GM12878 (cell line): ENCODE data around the gene INVS. TPM values are rescaled to one million over a fixed set of nuclear protein-coding genes. Genes with fewer than 3 reads are reported as not detected.

Source experiments
- ATAC-seq: fragments of 200-7000 bp; cut with Tn5 transposase; 3 replicates; pipeline ENCODE4 v1.9.1; 2020; ENCODE audit warnings: mild to moderate bottlenecking, moderate library complexity
- BruUV-seq: library from RNA; stranded (reverse); fragments of 400-500 nt; replicated peaks from 2 replicates; lab custom pipeline; 2021; lab: Mats Ljungman, UMichigan
- CTCF ChIA-PET: fragments of 300-600 bp; sonication (Branson Sonifier 250); formaldehyde crosslinking; extraction: SDS; loops from one replicate; lab custom pipeline; 2021; ENCODE audit warnings: inconsistent platforms; lab: Yijun Ruan, JAX
- POLR2A ChIA-PET: fragments of 350-600 bp; formaldehyde crosslinking; extraction: SDS; loops from one replicate; lab custom pipeline; 2021; ENCODE audit warnings: inconsistent platforms; lab: Charles Lee
- RAD21 ChIA-PET: fragments of 300-600 bp; sonication (Branson Sonifier 250); formaldehyde crosslinking; loops from one replicate; lab custom pipeline; 2023; ENCODE audit warnings: antibody characterized with exemption; ENCODE audit not compliant: unreplicated experiment; lab: Charles Lee
- SMC1A ChIA-PET: fragments of 300-600 bp; sonication (Branson Sonifier 250); formaldehyde crosslinking; loops from one replicate; lab custom pipeline; 2023; ENCODE audit not compliant: unreplicated experiment, uncharacterized antibody; lab: Charles Lee
- DNase-seq: peaks from one replicate; pipeline ENCODE4 v3.0.0-alpha.2; 2011; ENCODE audit warnings: low read depth, low spot score
- FAIRE-seq: peaks from 3 replicates; lab custom pipeline; 2011; peaks lifted over from hg19 to GRCh38; lab: Jason Lieb, UNC
- H2AFZ ChIP-seq: 2 replicates; pipeline ENCODE4 v1.6.0; 2011; ENCODE audit warnings: low read depth, low read length, control low read depth; ENCODE audit not compliant: control insufficient read depth
- H3K27ac ChIP-seq: 2 replicates; pipeline ENCODE4 v1.5.1; 2011; ENCODE audit warnings: control low read depth; ENCODE audit not compliant: control insufficient read depth, insufficient read depth
- H3K27me3 ChIP-seq, 2 experiments: replicated peaks in 1 of 2; 2 replicates each; pipeline versions ENCODE4 v1.6.0 to v1.6.1; 2011; ENCODE audit warnings: low read length in 1 of 2; ENCODE audit not compliant: control insufficient read depth in 2 of 2, insufficient read depth in 2 of 2
- H3K36me3 ChIP-seq, 2 experiments: 2 replicates each; pipeline ENCODE4 v1.5.1; 2011; ENCODE audit warnings: low read length in 1 of 2; ENCODE audit not compliant: control insufficient read depth in 2 of 2, insufficient read depth in 2 of 2
- H3K4me1 ChIP-seq: 2 replicates; pipeline ENCODE4 v1.6.1; 2011; ENCODE audit warnings: mild to moderate bottlenecking, low read length, moderate library complexity, mixed read lengths; ENCODE audit not compliant: control insufficient read depth, insufficient read depth
- H3K4me2 ChIP-seq: 2 replicates; pipeline ENCODE4 v1.6.0; 2011; ENCODE audit warnings: control low read depth; ENCODE audit not compliant: control insufficient read depth, insufficient read depth
- H3K4me3 ChIP-seq: fragments of 200-600 bp; sonication (generic); 2 replicates; pipeline ENCODE4 v1.5.1; 2016
- H3K79me2 ChIP-seq: 2 replicates; pipeline ENCODE4 v1.6.0; 2011; ENCODE audit warnings: low read length; ENCODE audit not compliant: control insufficient read depth, insufficient read depth
- H3K9ac ChIP-seq: 2 replicates; pipeline ENCODE4 v1.8.0; 2011; ENCODE audit warnings: low read length, control low read depth, mixed read lengths; ENCODE audit not compliant: control insufficient read depth, insufficient read depth
- H3K9me3 ChIP-seq: replicated peaks from 3 replicates; pipeline ENCODE4 v1.5.1; 2011; ENCODE audit warnings: mild to moderate bottlenecking, low read length; ENCODE audit not compliant: control insufficient read depth, insufficient read depth
- H4K20me1 ChIP-seq: 2 replicates; pipeline ENCODE4 v1.6.0; 2011; ENCODE audit not compliant: control insufficient read depth, insufficient read depth
- CREB1 ChIP-seq: IDR thresholded peaks from 2 replicates; pipeline ENCODE4 v1.6.1; 2012; ENCODE audit warnings: low read depth, mild to moderate bottlenecking, inconsistent platforms
- CREM ChIP-seq: IDR thresholded peaks from 2 replicates; pipeline ENCODE4 v1.6.1; 2014; ENCODE audit warnings: antibody characterized with exemption, low read depth
- E2F4 ChIP-seq: IDR thresholded peaks from 2 replicates; pipeline ENCODE4 v1.6.1; 2012; ENCODE audit warnings: low read depth, low read length, improper control_type of control experiment
- FOXK2 ChIP-seq: fragments of 450-650 bp; IDR thresholded peaks from 2 replicates; pipeline ENCODE4 v1.6.1; 2017; ENCODE audit warnings: mild to moderate bottlenecking, moderate library complexity
- GATAD2B ChIP-seq: fragments of 450-650 bp; conservative IDR thresholded peaks from 2 replicates; pipeline ENCODE4 v1.6.1; 2017; ENCODE audit warnings: low read depth, mild to moderate bottlenecking, moderate library complexity
- HDGF ChIP-seq: fragments of 450-650 bp; IDR thresholded peaks from 2 replicates; pipeline ENCODE4 v1.6.1; 2016; ENCODE audit warnings: antibody characterized with exemption
- KAT2A ChIP-seq: conservative IDR thresholded peaks from 2 replicates; pipeline ENCODE4 v1.6.1; 2011; ENCODE audit warnings: low read depth, low read length; ENCODE audit not compliant: control insufficient read depth
- MXI1 ChIP-seq: fragments of 150-350 bp; IDR thresholded peaks from 2 replicates; pipeline ENCODE4 v1.6.1; 2011; ENCODE audit warnings: low read depth, mild to moderate bottlenecking, inconsistent platforms, low read length, improper control_type of control experiment
- NFXL1 ChIP-seq: fragments of 450-650 bp; IDR thresholded peaks from 2 replicates; pipeline ENCODE4 v1.6.1; 2017; ENCODE audit warnings: antibody characterized with exemption, mild to moderate bottlenecking, borderline replicate concordance
- NKRF ChIP-seq: fragments of 450-650 bp; conservative IDR thresholded peaks from 2 replicates; pipeline ENCODE4 v1.6.1; 2017; ENCODE audit warnings: mild to moderate bottlenecking, moderate library complexity
- PAX8 ChIP-seq: fragments of 450-650 bp; IDR thresholded peaks from 2 replicates; pipeline ENCODE4 v1.6.1; 2017; ENCODE audit warnings: mild to moderate bottlenecking, moderate library complexity
- RAD21 ChIP-seq: IDR thresholded peaks from 2 replicates; pipeline ENCODE4 v1.6.1; 2011; ENCODE audit warnings: mild to moderate bottlenecking, low read depth, low read length, moderate library complexity; ENCODE audit not compliant: insufficient read depth
- RAD51 ChIP-seq: fragments of 450-650 bp; IDR thresholded peaks from 2 replicates; pipeline ENCODE4 v1.6.1; 2016; ENCODE audit warnings: moderate library complexity, mild to moderate bottlenecking, inconsistent platforms
- SRF ChIP-seq, 2 experiments: IDR thresholded peaks; 2 replicates each; pipeline ENCODE4 v1.6.1; 2011; ENCODE audit warnings: low read depth in 2 of 2, low read length in 2 of 2, mild to moderate bottlenecking in 1 of 2, moderate library complexity in 1 of 2
- TCF7 ChIP-seq: IDR thresholded peaks from 2 replicates; pipeline ENCODE4 v1.6.1; 2014; ENCODE audit warnings: antibody characterized with exemption, borderline replicate concordance
- YY1 ChIP-seq: IDR thresholded peaks from 2 replicates; pipeline ENCODE4 v1.6.1; 2011; ENCODE audit warnings: low read depth, mild to moderate bottlenecking, low read length
- ZNF207 ChIP-seq: fragments of 450-650 bp; IDR thresholded peaks from 2 replicates; pipeline ENCODE4 v1.6.1; 2014; ENCODE audit warnings: antibody characterized with exemption, mild to moderate bottlenecking, borderline replicate concordance
- WGBS: methylation state at CpG from one replicate; pipeline ENCODE4 v1.1.6; 2016; ENCODE audit warnings: low lambda C conversion rate; ENCODE audit not compliant: insufficient replicate concordance, insufficient coverage; ENCODE audit errors: missing lambda C conversion rate; 5-methylcytosine and 5-hydroxymethylcytosine counted together
- in situ Hi-C: fragments of 300-500 bp; cut with MboI; formaldehyde crosslinking; loops from 9 replicates; pipeline ENCODE4 v1.14.3; 2018; ENCODE audit warnings: mixed read lengths
- intact Hi-C: fragments of 100-400 bp; cut with micrococcal nuclease; formaldehyde crosslinking; loops from one replicate; pipeline ENCODE4 v1.14.2; 2022; ENCODE audit not compliant: unreplicated experiment
- polyA plus RNA-seq, 11 experiments: library from polyadenylated mRNA; depleted of rRNA in 4 of 11; unstranded in 6 of 11; stranded (reverse) in 5 of 11; fragments of >200 nt; fragmentation: Nextera tagmentation in 4 of 11; fragmentation: Illumina TruSeq in 1 of 11; extraction: Ambion mirVana in 4 of 11; extraction: Trizol in 1 of 11; gene quantifications; 1 replicate in 1 of 11; 2 replicates in 10 of 11; pipeline versions ENCODE4 v1.2.1 to v1.2.3, GENCODE V29; 2011 to 2016; ENCODE audit warnings: inconsistent platforms in 2 of 11, missing spikeins in 2 of 11, low read depth in 1 of 11
- total RNA-seq, 4 experiments: library from RNA; depleted of rRNA in 3 of 4; stranded (reverse); fragments of >200 nt in 3 of 4; fragmentation: Illumina TruSeq in 1 of 4; extraction: Trizol in 1 of 4; gene quantifications; 2 replicates each; pipeline versions ENCODE4 v1.2.1 to v1.2.3, GENCODE V29; 2013 to 2021

INVS gene
- total and polyA plus RNA-seq, 10 of the 15 experiments (the other 5 are each of a cell fraction or from before 2014, with no cell fraction given), result 0.93 to 20.8 (median 13.2) TPM

GRCh38 chr9:100307080-100307479, 208.0 kb downstream of the INVS start:
- ChIA-PET RAD21 (no interaction called here), SMC1A (no interaction called here), CTCF (no interaction called here), POLR2A (no interaction called here)
- no peak overlapping the region for H2AFZ ChIP-seq
- no peak overlapping the region for H3K9ac ChIP-seq
- no peaks in the 10 kb centered on the region; the same call in 1 of the 2 replicates for H3K79me2 ChIP-seq
- peaks cover 2% of the 10 kb centered on the region; the same call in 1 of the 3 replicates for H3K9me3 ChIP-seq
- DNase-seq, result no peak
- ATAC-seq, result no peak
- H3K27ac ChIP-seq, result no peak overlapping the region
- H3K4me2 ChIP-seq, result no peak overlapping the region
- TF ChIP-seq PAX8 (no peak), MXI1 (no peak), RAD21 (no peak), KAT2A (no peak), FOXK2 (no peak), ZNF207 (no peak), HDGF (no peak), CREB1 (no peak)
- in situ Hi-C loops (no loop called here), intact Hi-C loops (no loop called here)
- no peaks in the 10 kb centered on the region for H3K27me3 ChIP-seq
- H3K4me3 ChIP-seq, result no peak overlapping the region
- 100% methylated on average over 2 of the region's 2 CpGs for WGBS
- H4K20me1 ChIP-seq, result no peaks in the 10 kb centered on the region
- no TSS peak for BruUV-seq
- no peaks in the 10 kb centered on the region for H3K4me1 ChIP-seq
- peaks cover 2 to 33% of the 10 kb centered on the region in 2 experiments for H3K36me3 ChIP-seq
- FAIRE-seq, result no peak

- ChIA-PET POLR2A (no interaction called here), RAD21 (no interaction called here), CTCF (no interaction called here), SMC1A (no interaction called here)
- DNase-seq (no peak), FAIRE-seq (no peak), ATAC-seq (no peak)
- H3K9me3 ChIP-seq, result peaks cover 2% of the 10 kb centered on the region; the same call in 1 of the 3 replicates
- in situ Hi-C loops (no loop called here), intact Hi-C loops (no loop called here)
- H3K79me2 ChIP-seq, result no peaks in the 10 kb centered on the region; the same call in 1 of the 2 replicates
- no TSS peak for BruUV-seq
- H3K4me1 ChIP-seq, result no peaks in the 10 kb centered on the region
- H2AFZ ChIP-seq, result no peak overlapping the region
- H3K27ac ChIP-seq, result no peak overlapping the region
- H3K4me2 ChIP-seq, result no peak overlapping the region
- H3K9ac ChIP-seq, result no peak overlapping the region
- no peak overlapping the region for H3K4me3 ChIP-seq
- H3K27me3 ChIP-seq, result no peaks in the 10 kb centered on the region
- H4K20me1 ChIP-seq, result no peaks in the 10 kb centered on the region
- WGBS, result 48% methylated on average over 1 of the region's 1 CpG
- H3K36me3 ChIP-seq, result peaks cover 2 to 23% of the 10 kb centered on the region in 2 experiments; a peak in 3 of 4 replicates
- TF ChIP-seq NKRF (no peak), YY1 (no peak), SRF (IDR thresholded peaks at IDR 0.05; ENCODE audit: low read depth in 2 of 2, low read length in 2 of 2) (no peak), CREM (no peak), RAD51 (no peak), E2F4 (no peak), GATAD2B (no peak), NFXL1 (no peak), HDGF (no peak), TCF7 (no peak)
Measured at GRCh38 chr9:100308965-100309564, 210.0 kb downstream of the INVS start.
